ENCODE data around the gene ARFRP1.

ARFRP1 gene

DNA sequence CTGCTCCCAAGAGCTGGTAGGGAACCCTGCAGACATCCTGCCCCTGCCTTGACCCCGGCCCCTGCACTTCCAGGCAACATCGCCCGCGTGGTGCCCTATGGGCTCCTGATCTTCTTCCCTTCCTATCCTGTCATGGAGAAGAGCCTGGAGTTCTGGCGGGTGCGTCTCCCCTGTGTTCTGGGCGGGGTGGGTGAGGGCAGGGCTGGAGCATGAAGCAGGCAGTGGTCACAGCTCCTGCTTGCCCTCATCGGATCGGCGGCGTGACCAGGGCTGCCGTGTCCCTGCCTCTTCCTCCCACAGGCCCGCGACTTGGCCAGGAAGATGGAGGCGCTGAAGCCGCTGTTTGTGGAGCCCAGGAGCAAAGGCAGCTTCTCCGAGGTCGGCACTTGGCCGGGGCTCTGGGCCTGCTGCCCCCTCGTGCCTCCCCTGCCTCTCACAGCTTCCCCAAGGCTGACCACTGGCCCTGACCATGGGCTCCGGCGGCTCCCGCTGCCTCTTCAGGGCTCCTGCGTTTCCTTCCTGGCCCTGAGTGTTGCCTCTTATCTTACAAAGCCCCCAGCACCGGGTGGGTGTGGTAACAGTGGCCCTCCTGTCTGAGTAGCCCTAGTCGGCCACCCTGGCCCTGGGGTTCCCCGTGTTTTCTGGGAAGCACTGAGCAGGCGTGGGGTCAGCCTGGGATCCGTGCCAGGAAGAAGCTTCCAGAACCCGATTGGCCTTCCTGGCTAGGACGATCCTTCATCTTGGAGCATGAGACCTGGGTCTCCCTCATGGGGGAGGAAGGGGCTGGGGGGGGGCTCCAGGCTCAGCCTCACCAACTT lies 19.3 kb downstream of the ARFRP1 start:
- Histone ChIP-seq H3K4me1 (ENCODE audit: control insufficient read depth, low read depth, low read length) (no peaks in the 10 kb centered on the region), H3K18ac (ENCODE audit: low read length) (no peak overlapping the region), H4K5ac (ENCODE audit: low read length) (no peak overlapping the region), H4K8ac (ENCODE audit: low read depth, low read length) (no peak overlapping the region), H3K36me3 (ENCODE audit: control insufficient read depth, insufficient read depth, low read length) (no peaks in the 10 kb centered on the region), H3K4me3 (ENCODE audit: low read length) (no peak overlapping the region), H3K9ac (ENCODE audit: low read length) (no peak overlapping the region), H3K23ac (ENCODE audit: low read length) (no peak overlapping the region), H2AK5ac (ENCODE audit: low read length) (no peak overlapping the region), H2BK15ac (replicated peaks; ENCODE audit: low read depth) (no peak overlapping the region), H3K79me1 (ENCODE audit: low read length) (no peaks in the 10 kb centered on the region), H3K27me3 (ENCODE audit: insufficient read depth, low read length, poor library complexity) (no peaks in the 10 kb centered on the region), H2BK120ac (ENCODE audit: low read depth, low read length) (no peak overlapping the region), H3K79me2 (ENCODE audit: control insufficient read depth, insufficient read depth, low read length) (no peaks in the 10 kb centered on the region), H2BK5ac (ENCODE audit: low read length) (no peak overlapping the region), H3K56ac (ENCODE audit: low read length) (no peak overlapping the region), H3K4ac (ENCODE audit: low read depth, low read length) (no peak overlapping the region), H3K4me2 (ENCODE audit: low read length) (no peak overlapping the region), H3K27ac (ENCODE audit: low read depth, low read length) (no peak overlapping the region)
- no peak for DNase-seq
- no CpG with 5 or more reads among the region's 31 CpGs for WGBS (ENCODE audit: extremely low coverage, insufficient coverage, low lambda C conversion rate)

DNA sequence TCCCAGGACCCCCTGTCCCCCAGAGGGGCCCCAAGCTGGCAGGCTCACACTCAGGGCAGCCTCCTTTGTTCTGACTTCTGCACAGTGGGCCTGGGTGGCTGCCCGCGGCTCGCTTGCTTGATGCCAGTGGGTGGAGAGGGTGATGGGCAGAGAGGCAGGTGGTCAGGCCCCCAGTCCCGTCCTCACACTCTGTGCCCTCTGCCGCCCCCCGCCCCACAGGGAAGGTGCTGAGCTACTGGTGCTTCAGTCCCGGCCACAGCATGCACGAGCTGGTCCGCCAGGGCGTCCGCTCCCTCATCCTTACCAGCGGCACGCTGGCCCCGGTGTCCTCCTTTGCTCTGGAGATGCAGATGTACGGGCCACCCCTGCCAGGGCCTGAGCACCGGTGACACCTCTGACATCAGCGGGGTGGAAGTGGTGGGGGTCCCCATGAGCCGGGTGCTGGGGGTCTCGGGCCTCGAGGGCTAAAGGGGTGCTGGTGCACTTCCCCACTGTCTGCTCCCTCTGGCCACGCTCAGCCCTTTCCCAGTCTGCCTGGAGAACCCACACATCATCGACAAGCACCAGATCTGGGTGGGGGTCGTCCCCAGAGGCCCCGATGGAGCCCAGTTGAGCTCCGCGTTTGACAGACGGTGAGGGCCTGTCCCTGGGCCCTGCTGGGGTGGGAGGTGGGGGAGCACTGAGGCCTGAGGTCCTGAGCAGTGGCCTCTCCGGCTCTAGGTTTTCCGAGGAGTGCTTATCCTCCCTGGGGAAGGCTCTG lies 20.2 kb downstream of the ARFRP1 start:
- H3K27ac ChIP-seq (ENCODE audit: low read depth, low read length), result no peak overlapping the region
- no peak overlapping the region for H3K4me3 ChIP-seq (ENCODE audit: low read length)

DNA sequence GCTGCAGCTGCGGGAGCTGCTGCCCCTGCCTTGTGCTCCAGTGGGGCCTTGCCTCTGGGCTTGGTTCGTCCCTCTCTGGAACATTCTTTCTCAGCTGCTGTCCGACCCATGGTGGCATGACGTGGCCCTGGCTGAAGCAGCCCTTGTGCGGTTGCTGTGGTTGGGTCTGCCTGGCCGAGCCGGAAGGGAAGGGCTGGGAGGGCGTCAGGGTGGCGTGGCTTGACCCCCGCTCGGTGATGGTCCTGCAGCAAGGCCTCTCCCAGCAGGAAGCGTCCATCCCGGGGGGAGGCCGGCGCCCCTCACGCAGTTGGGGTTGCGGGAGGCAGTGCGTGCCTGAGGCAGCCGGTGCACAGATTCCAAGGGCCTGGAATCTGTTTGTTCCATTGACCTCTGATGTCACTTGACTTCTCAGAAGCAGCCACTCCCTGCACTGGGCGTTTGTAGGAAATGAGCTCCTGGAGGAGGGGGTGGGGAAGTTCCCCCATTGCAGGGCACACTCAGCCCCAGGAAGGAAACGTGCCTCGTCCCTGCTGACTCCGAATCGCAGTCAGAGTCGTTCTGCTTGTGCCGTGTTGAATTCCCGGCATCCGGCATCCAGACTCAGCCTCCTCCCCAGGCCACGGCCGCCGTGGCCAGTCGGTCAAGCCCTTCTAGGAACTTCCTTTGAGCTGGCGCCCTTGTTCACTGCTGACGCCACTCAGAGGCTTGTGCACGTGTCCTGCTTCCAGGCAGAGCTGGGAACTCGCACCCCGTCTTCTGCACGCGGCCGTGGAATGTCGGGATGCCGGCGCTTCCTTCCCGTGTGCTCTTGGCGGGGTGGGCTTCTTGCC lies 21.1 kb downstream of the ARFRP1 start:
- Histone ChIP-seq H3K4me2 (ENCODE audit: low read length) (no peak overlapping the region), H3K4ac (ENCODE audit: low read depth, low read length) (no peak overlapping the region), H3K79me2 (ENCODE audit: control insufficient read depth, insufficient read depth, low read length) (no peaks in the 10 kb centered on the region), H3K27ac (ENCODE audit: low read depth, low read length) (no peak overlapping the region), H3K18ac (ENCODE audit: low read length) (no peak overlapping the region), H2BK120ac (ENCODE audit: low read depth, low read length) (no peak overlapping the region), H3K4me3 (ENCODE audit: low read length) (no peak overlapping the region), H2BK5ac (ENCODE audit: low read length) (no peak overlapping the region), H4K5ac (ENCODE audit: low read length) (no peak overlapping the region), H3K23ac (ENCODE audit: low read length) (no peak overlapping the region), H3K36me3 (ENCODE audit: control insufficient read depth, insufficient read depth, low read length) (no peaks in the 10 kb centered on the region), H3K56ac (ENCODE audit: low read length) (no peak overlapping the region), H2AK5ac (ENCODE audit: low read length) (no peak overlapping the region), H3K4me1 (ENCODE audit: control insufficient read depth, low read depth, low read length) (no peaks in the 10 kb centered on the region), H4K8ac (ENCODE audit: low read depth, low read length) (no peak overlapping the region), H3K27me3 (ENCODE audit: insufficient read depth, low read length, poor library complexity) (no peaks in the 10 kb centered on the region), H2BK15ac (replicated peaks; ENCODE audit: low read depth) (no peak overlapping the region), H3K9ac (ENCODE audit: low read length) (no peak overlapping the region), H3K79me1 (ENCODE audit: low read length) (no peaks in the 10 kb centered on the region)
- no CpG with 5 or more reads among the region's 45 CpGs for WGBS (ENCODE audit: extremely low coverage, insufficient coverage, low lambda C conversion rate)
- DNase-seq, result no peak

More for the DNA sequence above, 20.2 kb downstream of the ARFRP1 start:
- Histone ChIP-seq H3K27me3 (ENCODE audit: insufficient read depth, low read length, poor library complexity) (no peaks in the 10 kb centered on the region), H2BK15ac (replicated peaks; ENCODE audit: low read depth) (no peak overlapping the region), H3K4me1 (ENCODE audit: control insufficient read depth, low read depth, low read length) (no peaks in the 10 kb centered on the region), H3K79me2 (ENCODE audit: control insufficient read depth, insufficient read depth, low read length) (no peaks in the 10 kb centered on the region), H2BK120ac (ENCODE audit: low read depth, low read length) (no peak overlapping the region), H3K9ac (ENCODE audit: low read length) (no peak overlapping the region), H3K4ac (ENCODE audit: low read depth, low read length) (no peak overlapping the region), H3K36me3 (ENCODE audit: control insufficient read depth, insufficient read depth, low read length) (no peaks in the 10 kb centered on the region), H3K79me1 (ENCODE audit: low read length) (no peaks in the 10 kb centered on the region), H3K56ac (ENCODE audit: low read length) (no peak overlapping the region), H4K5ac (ENCODE audit: low read length) (no peak overlapping the region), H3K23ac (ENCODE audit: low read length) (no peak overlapping the region), H2AK5ac (ENCODE audit: low read length) (no peak overlapping the region), H3K4me2 (ENCODE audit: low read length) (no peak overlapping the region), H3K18ac (ENCODE audit: low read length) (no peak overlapping the region), H2BK5ac (ENCODE audit: low read length) (no peak overlapping the region), H4K8ac (ENCODE audit: low read depth, low read length) (no peak overlapping the region)
- no peak for DNase-seq
- no CpG with 5 or more reads among the region's 29 CpGs for WGBS (ENCODE audit: extremely low coverage, insufficient coverage, low lambda C conversion rate)

GRCh38 chr20:63686094-63686491 lies 21.7 kb downstream of the ARFRP1 start:
- H3K18ac ChIP-seq (ENCODE audit: low read length), result no peak overlapping the region
- H3K27ac ChIP-seq (ENCODE audit: low read depth, low read length), result no peak overlapping the region
- no peak overlapping the region for H4K8ac ChIP-seq (ENCODE audit: low read depth, low read length)

DNA sequence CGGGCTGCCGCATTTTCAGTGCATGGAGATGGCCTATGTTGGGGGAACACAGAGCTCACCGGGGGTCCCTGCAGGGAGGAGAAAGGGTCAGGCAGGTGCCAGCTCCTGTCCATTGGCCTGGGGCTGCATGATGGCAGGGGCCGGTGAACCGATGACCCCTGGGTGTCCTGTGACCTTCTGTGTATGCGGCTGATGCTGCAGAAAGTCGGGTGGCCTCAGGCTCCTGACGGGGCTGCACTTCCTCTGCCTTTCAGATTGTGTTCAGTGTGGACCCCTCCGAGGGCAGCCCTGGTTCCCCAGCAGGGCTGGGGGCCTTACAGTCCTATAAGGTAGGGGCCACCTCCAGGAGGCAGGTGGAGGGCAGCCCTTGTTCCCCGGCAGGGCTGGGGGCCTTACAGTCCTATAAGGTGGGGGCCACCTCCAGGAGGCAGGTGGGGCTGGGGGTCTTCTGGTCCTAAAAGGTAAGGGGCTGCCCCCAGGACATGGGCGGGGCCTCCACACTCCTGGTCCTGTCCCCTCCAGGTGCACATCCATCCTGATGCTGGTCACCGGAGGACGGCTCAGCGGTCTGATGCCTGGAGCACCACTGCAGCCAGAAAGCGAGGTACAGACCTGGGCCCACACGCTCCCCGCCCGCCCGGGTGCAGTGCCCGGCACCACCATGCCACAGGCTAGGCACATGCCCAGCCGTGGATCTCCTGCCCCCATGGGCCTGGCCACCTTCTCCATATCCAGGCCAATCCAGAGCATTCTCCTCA lies 22.3 kb downstream of the ARFRP1 start:
- Histone ChIP-seq H3K9ac (ENCODE audit: low read length) (no peak overlapping the region), H3K27me3 (ENCODE audit: insufficient read depth, low read length, poor library complexity) (no peaks in the 10 kb centered on the region), H3K4me1 (ENCODE audit: control insufficient read depth, low read depth, low read length) (no peaks in the 10 kb centered on the region), H3K79me2 (ENCODE audit: control insufficient read depth, insufficient read depth, low read length) (no peaks in the 10 kb centered on the region), H4K5ac (ENCODE audit: low read length) (no peak overlapping the region), H3K18ac (ENCODE audit: low read length) (no peak overlapping the region), H2BK5ac (ENCODE audit: low read length) (no peak overlapping the region), H2AK5ac (ENCODE audit: low read length) (no peak overlapping the region), H3K27ac (ENCODE audit: low read depth, low read length) (no peak overlapping the region), H3K4ac (ENCODE audit: low read depth, low read length) (no peak overlapping the region), H4K8ac (ENCODE audit: low read depth, low read length) (no peak overlapping the region), H2BK15ac (replicated peaks; ENCODE audit: low read depth) (no peak overlapping the region), H2BK120ac (ENCODE audit: low read depth, low read length) (no peak overlapping the region), H3K4me3 (ENCODE audit: low read length) (no peak overlapping the region), H3K23ac (ENCODE audit: low read length) (no peak overlapping the region), H3K79me1 (ENCODE audit: low read length) (no peaks in the 10 kb centered on the region), H3K4me2 (ENCODE audit: low read length) (no peak overlapping the region), H3K36me3 (ENCODE audit: control insufficient read depth, insufficient read depth, low read length) (no peaks in the 10 kb centered on the region), H3K56ac (ENCODE audit: low read length) (no peak overlapping the region)
- WGBS (ENCODE audit: extremely low coverage, insufficient coverage, low lambda C conversion rate), result no CpG with 5 or more reads among the region's 21 CpGs
- DNase-seq, result no peak

More at GRCh38 chr20:63686094-63686491, 21.7 kb downstream of the ARFRP1 start:
- Histone ChIP-seq H3K4ac (ENCODE audit: low read depth, low read length) (no peak overlapping the region), H3K36me3 (ENCODE audit: control insufficient read depth, insufficient read depth, low read length) (no peaks in the 10 kb centered on the region), H3K27me3 (ENCODE audit: insufficient read depth, low read length, poor library complexity) (no peaks in the 10 kb centered on the region), H3K4me1 (ENCODE audit: control insufficient read depth, low read depth, low read length) (no peaks in the 10 kb centered on the region), H2BK15ac (replicated peaks; ENCODE audit: low read depth) (no peak overlapping the region), H3K79me1 (ENCODE audit: low read length) (no peaks in the 10 kb centered on the region), H2BK120ac (ENCODE audit: low read depth, low read length) (no peak overlapping the region), H2AK5ac (ENCODE audit: low read length) (no peak overlapping the region), H3K56ac (ENCODE audit: low read length) (no peak overlapping the region), H2BK5ac (ENCODE audit: low read length) (no peak overlapping the region), H3K23ac (ENCODE audit: low read length) (no peak overlapping the region), H3K4me3 (ENCODE audit: low read length) (no peak overlapping the region), H3K9ac (ENCODE audit: low read length) (no peak overlapping the region), H3K4me2 (ENCODE audit: low read length) (no peak overlapping the region), H4K5ac (ENCODE audit: low read length) (no peak overlapping the region), H3K79me2 (ENCODE audit: control insufficient read depth, insufficient read depth, low read length) (no peaks in the 10 kb centered on the region)
- no CpG with 5 or more reads among the region's 24 CpGs for WGBS (ENCODE audit: extremely low coverage, insufficient coverage, low lambda C conversion rate)
- DNase-seq, result no peak
